Kasumi-1 (cell line): Measurements from ENCODE around the gene U2AF2.

Source experiments
- DNase-seq, 2 experiments: peaks; one replicate each; lab custom pipeline; 2025; lab: John Stamatoyannopoulos, UW

The U2AF2 gene

GRCh38 chr19:55643003-55643886, 11.6 kb upstream of the U2AF2 start, which contains the start of gene ZNF581:
TSS of gene ZNF581 (plus strand) at chr19:55643649. CDS start at chr19:55644572, 923 bp downstream.
- DNase-seq, result peak; percentile 83 to 86

DNA sequence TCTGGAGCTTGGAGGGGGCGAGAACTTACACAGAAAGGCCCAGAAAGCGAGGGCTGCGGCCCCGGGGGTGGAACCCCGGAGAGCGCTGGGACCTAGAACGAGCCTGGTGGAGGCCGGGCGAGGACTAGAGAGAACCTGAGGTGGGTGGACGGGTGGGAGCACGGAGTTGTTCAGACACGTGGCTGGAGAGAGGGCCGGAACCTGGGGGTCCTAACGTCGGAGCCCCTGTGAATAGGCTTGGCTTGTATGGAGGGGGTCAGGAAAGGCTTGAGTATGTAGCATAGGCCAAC, 11.0 kb upstream of the U2AF2 start:
- DNase-seq, result no peak

DNA sequence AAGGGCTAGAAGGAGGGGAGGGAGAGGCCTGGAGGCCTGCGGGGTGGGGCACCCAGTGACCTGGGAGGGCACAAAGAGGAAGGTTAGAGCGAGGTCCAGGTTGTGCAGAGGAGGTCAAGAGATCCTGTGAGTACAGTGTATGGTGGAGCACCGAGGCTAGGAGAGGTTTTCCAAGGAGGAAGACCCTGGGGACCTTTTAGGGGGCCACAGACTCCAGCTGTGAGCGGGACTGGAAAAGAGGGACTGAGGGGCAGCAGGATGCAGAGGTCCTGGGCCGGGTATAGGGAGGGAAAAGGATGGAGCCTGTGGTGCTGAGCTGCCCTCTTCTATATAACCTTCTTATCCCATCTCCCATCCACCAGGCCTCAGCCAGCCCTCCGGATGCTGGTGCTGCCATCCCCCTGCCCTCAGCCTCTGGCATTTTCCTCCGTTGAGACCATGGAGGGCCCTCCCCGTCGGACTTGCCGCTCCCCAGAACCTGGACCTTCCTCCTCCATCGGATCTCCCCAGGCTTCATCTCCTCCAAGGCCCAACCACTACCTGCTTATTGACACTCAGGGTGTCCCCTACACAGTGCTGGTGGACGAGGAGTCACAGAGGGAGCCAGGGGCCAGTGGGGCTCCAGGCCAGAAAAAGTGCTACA, 10.5 kb upstream of the U2AF2 start:
- no peak for DNase-seq

- DNase-seq, result no peak
These were observed 9.9 kb upstream of the U2AF2 start for GRCh38 chr19:55644842-55645511.

DNA sequence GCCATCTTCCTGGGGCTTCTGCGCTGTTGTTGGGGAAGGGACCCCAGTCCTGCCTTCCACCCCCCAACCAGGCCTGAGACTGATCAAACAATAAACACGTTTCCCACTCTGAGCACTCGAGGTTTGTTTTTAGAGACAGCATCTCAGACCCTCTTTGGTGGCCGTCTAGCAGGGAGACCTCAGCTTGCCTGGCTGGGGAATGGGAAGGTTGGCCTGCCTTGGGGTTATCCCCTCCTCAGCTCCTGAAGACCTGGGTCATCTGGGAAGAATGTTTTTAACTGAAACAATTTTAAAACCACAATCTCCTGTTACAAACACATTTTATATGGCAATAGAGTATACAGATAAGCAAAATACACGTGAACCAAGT, 9.3 kb upstream of the U2AF2 start:
- DNase-seq, result no peak

- no peak for DNase-seq
These were observed 7.7 kb upstream of the U2AF2 start for GRCh38 chr19:55646889-55647731.

DNA sequence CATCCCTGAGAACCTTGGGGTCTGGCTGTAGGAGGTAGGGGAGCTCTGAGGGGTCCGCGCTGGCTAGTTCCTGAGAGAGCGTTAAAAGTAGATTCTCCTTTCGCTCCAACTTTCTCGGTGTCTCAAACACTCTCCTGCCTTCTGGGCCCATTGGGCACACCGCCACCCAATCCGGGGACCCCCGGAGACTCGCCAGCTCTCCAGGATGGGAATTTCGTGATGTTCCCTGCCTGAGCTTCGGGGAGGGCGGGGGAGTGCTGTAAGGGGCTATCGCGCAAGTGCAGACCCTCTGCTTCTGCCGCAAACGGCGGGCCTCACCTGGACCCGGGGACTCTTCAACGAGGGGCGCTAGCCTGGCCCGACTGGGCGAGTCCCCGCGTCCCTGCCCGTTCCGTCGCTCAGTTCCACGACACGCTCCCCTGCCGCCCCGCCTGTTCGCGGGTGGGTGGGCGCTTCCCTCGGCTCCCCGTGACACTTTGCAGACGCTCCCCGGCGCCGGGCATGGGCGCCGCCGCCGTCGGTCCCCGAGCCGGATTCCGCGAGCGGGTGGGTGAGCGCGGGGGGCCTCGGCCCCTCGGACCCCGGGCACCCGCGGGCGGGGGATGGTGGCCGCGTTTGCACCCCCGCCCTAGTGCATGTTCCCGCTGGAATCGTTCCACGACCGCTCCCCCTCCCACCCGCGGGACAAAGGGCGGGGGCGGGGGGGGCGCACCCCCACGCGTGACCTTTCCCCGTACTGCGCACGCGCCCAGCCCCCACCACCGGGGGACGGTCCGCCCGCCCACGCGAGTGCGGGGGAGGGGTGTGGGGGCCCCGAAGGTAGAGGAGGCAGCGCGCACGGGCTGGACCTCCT, 6.9 kb upstream of the U2AF2 start, which contains the start of gene CCDC106:
CCDC106 (plus strand) TSS at position 481 of the 853 bp plus-strand sequence. CDS start 835 bp downstream, outside the sequence.
- DNase-seq, result peak; percentile 68 to 75

- no peak for DNase-seq
These were observed 6.1 kb upstream of the U2AF2 start for GRCh38 chr19:55648585-55649267.

DNA sequence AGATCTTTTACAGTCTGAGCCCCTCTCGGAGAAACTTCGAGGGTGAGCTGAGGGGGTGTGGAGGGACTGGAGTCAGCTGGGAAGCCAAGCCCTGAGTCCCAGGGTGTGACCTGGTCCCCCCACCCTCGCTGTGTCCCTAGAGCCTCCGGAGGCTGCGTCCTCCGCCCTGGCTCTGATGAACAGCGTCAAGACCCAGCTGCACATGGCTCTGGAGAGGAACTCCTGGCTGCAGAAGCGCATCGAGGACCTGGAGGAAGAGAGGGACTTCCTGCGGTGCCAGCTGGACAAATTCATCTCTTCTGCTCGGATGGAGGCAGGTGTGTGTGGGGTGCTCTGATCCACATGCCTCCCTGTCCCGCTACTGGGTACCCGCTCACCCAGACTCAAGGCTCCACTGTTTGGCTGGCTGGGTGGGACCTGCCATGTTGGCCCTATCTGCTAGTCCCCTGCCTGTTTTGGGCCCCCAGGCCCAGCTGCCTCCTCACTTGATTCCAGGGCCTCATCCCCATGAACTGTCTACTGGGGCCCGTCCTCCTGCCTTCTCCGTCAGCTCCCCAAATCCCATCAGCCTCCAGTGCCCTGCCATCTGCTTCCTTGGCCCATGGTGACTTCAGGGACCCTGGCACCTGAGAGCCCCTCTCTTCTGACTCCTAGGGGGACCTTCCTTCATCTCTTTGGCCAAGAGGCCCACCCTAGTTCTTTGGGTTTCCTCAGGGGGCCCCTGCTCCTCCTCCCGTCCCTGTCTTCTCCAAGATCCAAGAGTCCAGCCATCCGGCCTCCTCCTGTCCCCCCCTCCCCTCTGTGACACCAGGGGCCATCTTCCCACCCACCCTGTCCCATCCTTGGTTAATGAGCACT, 5.3 kb upstream of the U2AF2 start:
- no peak for DNase-seq

DNA sequence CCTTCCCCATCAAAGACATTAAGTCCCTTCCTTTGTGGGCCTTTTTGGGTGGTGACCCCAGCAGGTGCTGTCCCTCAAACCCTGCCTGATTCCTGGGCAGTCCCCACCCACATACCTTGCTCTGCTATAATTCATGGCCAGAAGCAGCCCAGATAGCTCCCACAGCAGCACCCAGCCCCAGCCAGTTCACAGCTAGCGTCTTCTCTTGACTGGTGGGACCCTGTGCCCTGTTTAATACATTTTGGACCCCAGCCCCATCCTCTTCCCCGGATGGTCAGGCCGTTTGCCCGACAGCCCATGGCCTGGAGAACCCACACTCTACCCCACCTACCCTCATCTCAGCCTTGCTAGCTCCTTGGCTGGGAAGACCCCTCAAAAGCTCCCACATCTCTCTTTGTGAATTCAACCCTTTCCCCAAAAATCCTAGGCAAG, 4.7 kb upstream of the U2AF2 start:
- no peak for DNase-seq

GRCh38 chr19:55650602-55651230, 4.1 kb upstream of the U2AF2 start:
- no peak for DNase-seq

DNA sequence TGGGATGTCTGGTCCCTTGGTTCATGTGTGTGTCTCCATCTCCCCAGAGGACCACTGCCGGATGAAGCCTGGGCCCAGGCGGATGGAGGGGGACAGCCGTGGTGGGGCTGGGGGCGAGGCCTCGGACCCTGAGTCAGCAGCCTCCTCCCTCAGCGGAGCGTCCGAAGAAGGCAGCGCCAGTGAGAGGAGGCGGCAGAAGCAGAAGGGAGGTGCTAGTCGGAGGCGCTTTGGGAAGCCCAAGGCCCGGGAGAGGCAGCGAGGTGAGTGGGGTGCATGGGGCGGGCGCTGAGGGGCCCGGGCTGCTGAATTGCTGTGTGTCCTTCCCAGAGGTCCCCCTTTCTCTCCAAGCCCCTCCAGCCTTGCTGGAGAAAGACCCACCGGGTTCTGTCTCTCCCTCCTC, 3.6 kb upstream of the U2AF2 start:
- no peak for DNase-seq

GRCh38 chr19:55652311-55653128, 2.3 kb upstream of the U2AF2 start:
- DNase-seq, result no peak

DNA sequence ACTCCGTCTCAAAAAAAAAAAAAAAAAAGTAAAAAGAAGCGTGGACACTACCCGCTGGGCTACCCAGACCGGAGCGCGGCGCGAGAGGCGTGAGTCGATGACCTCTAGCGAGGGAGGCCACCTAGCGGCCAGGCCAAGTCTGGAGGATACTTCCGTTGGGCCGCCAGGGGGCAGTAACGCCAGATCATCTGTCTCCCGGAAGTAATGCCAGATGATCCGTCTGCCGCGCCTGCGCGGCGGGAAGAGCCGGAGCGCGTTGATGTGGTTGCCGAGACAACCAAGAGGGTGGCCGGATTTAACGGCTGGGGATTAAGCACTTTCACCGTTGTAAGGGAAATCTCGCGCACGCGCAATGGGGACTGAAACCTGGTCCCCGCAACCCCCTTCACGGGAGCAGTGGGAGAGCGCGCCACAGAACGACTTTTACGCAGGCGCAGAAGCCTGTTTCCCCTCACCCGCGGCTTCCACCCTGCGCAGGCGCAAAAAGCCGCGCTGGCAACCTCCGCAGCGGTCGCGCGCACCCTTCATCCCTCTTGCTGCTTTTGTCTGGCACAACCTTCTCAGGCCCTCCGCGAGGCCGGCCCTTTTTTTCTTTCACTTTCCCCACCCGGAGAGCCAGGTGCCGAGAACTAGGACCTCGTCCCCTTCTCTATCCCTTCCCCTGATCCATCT, 1.0 kb upstream of the U2AF2 start:
- peak; percentile 93 to 94 for DNase-seq

GRCh38 chr19:55654323-55654867, 440 bp upstream of the U2AF2 start:
- DNase-seq, result peak; percentile 99

DNA sequence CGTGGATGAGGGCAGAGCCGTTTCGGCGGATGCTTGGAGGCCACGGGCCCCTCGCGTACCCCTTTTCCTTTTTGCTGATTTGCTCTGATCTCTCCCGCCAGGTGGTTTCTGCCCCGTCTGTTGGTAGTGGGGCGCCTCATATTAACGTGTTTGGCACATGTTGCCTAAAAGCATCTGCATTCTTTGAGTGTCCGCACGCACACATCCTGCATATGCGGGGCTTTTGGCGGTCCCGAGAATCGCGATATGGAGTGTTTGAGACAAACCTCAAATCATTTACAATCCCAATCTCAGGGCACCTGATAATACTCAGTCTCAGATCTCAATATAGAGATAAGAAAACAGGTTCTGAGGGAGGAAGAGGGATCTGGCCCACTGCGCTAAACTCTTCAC, 809 bp downstream of the U2AF2 start:
- DNase-seq, result no peak

DNA sequence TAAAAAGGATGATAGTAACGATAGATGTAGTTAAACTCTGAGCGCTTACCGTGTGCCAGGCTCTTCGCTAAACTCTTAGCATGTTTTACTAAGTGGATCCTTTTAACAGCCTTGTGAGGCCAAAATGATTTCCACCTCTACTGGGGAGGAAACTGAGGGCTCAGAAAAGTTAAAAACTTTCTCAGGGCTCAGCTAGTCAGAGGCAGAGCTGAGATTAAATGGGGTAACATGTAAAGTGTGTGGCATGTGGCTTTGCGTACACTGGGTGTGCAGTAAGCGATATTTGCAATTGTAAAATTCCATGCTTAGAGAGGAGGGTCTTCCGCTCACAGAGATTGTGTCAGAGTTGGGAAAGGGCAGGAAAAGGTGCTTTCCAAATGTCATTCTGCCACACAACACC, 1.7 kb downstream of the U2AF2 start:
- DNase-seq, result no peak
